Ishikawa (cell line): Measurements from ENCODE around the gene WDR45.
A peak's percentile ranks its signal among the peaks of the same experiment; 100 is the strongest.

ENCODE experiments used
- CEBPB ChIP-seq: IDR thresholded peaks from 2 replicates; pipeline ENCODE4 v1.6.1; 2012
- CREB1 ChIP-seq: IDR thresholded peaks from 2 replicates; pipeline ENCODE4 v1.6.1; 2012; ENCODE audit warnings: low read depth
- EGR1 ChIP-seq: IDR thresholded peaks from 2 replicates; pipeline ENCODE4 v1.6.1; 2012
- EP300 ChIP-seq: IDR thresholded peaks from 2 replicates; pipeline ENCODE4 v1.6.1; 2012; ENCODE audit warnings: borderline replicate concordance
- FOXM1 ChIP-seq: IDR thresholded peaks from 2 replicates; pipeline ENCODE4 v1.6.1; 2012; ENCODE audit warnings: low read depth, borderline replicate concordance
- NFIC ChIP-seq: IDR thresholded peaks from 2 replicates; pipeline ENCODE4 v1.6.1; 2012
- RAD21 ChIP-seq: IDR thresholded peaks from 2 replicates; pipeline ENCODE4 v1.6.1; 2012; ENCODE audit warnings: low read depth
- TAF1 ChIP-seq: IDR thresholded peaks from 2 replicates; pipeline ENCODE4 v1.6.1; 2012; ENCODE audit warnings: low read depth, mild to moderate bottlenecking
- TCF12 ChIP-seq: IDR thresholded peaks from 2 replicates; pipeline ENCODE4 v1.6.1; 2012; ENCODE audit warnings: low read depth
- TEAD4 ChIP-seq: IDR thresholded peaks from 2 replicates; pipeline ENCODE4 v1.6.1; 2012
- YY1 ChIP-seq: IDR thresholded peaks from 2 replicates; pipeline ENCODE4 v1.6.1; 2012; ENCODE audit warnings: low read depth
- ZBTB7A ChIP-seq: IDR thresholded peaks from 2 replicates; pipeline ENCODE4 v1.6.1; 2012; ENCODE audit warnings: low read depth
- TF ChIP-seq, protein P1 (sequence below): IDR thresholded peaks from 2 replicates; pipeline ENCODE4 v1.6.1; 2012
- TF ChIP-seq, protein P2 (sequence below): IDR thresholded peaks from 2 replicates; pipeline ENCODE4 v1.6.1; 2012; ENCODE audit warnings: low read depth, mild to moderate bottlenecking
- TF ChIP-seq, protein P3 (sequence below): IDR thresholded peaks from 2 replicates; pipeline ENCODE4 v1.6.1; 2012

Gene WDR45

DNA sequence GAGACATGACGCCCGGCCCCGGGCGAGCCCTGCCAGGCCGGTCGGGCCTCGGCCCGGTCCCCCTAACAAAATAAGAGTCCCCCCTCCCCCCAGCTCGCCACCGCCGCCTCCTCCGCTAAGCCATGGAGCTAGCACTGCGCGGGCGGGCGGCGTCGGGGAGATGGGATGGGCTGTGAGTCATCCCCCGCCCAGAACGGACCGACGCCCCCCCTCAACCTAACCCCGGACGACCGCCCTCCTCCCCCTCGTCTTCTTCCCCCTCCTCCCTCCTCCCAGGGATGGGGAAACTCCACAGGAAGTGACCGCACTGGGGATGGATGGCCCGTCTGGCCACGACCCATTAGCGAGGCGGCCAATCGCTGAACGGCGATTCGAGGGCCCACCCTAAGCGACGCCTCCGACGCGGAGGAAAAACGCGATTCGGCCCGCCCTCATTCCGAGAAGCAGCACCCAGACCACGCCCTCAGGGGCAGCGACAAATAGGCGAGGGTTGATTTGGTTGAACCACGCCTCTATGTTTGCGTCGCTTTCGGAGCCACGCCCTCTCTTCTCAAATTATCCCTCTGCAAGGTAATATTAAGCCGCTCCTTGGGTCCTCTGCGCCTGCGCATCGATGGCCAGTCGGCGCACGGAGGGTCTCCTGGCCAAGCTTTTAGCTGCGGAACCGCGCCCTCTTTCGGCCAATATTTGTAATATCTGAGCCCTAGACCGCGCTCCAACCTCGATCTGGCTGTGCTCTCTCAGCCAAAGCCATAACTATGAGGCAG, 36.3 kb downstream of the WDR45 start, which contains the start of gene TFE3:
Gene TFE3 (minus strand): TSS at position 138 of the 767 bp plus-strand sequence. CDS start 131 bp downstream, at position 7.
- no peak for TF ChIP-seq FOXM1
- no peak; the same call in 1 of the 2 replicates for TF ChIP-seq CREB1
- peak; percentile 37; the same call in 1 of the 2 replicates for TF ChIP-seq TAF1
- TF ChIP-seq ZBTB7A = no peak
- TF ChIP-seq CEBPB = no peak
- TF ChIP-seq EP300 = 0 out of 2 replicates have a peak, but pooled peaks have one; percentile 10
- TF ChIP-seq, protein P1, sequence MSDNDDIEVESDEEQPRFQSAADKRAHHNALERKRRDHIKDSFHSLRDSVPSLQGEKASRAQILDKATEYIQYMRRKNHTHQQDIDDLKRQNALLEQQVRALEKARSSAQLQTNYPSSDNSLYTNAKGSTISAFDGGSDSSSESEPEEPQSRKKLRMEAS = peak; percentile 25; the same call in 1 of the 2 replicates
- peak; percentile 73 for TF ChIP-seq RAD21
- TF ChIP-seq, protein P2, sequence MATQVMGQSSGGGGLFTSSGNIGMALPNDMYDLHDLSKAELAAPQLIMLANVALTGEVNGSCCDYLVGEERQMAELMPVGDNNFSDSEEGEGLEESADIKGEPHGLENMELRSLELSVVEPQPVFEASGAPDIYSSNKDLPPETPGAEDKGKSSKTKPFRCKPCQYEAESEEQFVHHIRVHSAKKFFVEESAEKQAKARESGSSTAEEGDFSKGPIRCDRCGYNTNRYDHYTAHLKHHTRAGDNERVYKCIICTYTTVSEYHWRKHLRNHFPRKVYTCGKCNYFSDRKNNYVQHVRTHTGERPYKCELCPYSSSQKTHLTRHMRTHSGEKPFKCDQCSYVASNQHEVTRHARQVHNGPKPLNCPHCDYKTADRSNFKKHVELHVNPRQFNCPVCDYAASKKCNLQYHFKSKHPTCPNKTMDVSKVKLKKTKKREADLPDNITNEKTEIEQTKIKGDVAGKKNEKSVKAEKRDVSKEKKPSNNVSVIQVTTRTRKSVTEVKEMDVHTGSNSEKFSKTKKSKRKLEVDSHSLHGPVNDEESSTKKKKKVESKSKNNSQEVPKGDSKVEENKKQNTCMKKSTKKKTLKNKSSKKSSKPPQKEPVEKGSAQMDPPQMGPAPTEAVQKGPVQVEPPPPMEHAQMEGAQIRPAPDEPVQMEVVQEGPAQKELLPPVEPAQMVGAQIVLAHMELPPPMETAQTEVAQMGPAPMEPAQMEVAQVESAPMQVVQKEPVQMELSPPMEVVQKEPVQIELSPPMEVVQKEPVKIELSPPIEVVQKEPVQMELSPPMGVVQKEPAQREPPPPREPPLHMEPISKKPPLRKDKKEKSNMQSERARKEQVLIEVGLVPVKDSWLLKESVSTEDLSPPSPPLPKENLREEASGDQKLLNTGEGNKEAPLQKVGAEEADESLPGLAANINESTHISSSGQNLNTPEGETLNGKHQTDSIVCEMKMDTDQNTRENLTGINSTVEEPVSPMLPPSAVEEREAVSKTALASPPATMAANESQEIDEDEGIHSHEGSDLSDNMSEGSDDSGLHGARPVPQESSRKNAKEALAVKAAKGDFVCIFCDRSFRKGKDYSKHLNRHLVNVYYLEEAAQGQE = no peak
- no peak for TF ChIP-seq NFIC
- TF ChIP-seq TCF12 = no peak
- TF ChIP-seq EGR1 = peak; percentile 55; the same call in 1 of the 2 replicates
- TF ChIP-seq YY1 = no peak
- TF ChIP-seq, protein P3, sequence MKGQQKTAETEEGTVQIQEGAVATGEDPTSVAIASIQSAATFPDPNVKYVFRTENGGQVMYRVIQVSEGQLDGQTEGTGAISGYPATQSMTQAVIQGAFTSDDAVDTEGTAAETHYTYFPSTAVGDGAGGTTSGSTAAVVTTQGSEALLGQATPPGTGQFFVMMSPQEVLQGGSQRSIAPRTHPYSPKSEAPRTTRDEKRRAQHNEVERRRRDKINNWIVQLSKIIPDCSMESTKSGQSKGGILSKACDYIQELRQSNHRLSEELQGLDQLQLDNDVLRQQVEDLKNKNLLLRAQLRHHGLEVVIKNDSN = no peak
- TF ChIP-seq TEAD4 = no peak

DNA sequence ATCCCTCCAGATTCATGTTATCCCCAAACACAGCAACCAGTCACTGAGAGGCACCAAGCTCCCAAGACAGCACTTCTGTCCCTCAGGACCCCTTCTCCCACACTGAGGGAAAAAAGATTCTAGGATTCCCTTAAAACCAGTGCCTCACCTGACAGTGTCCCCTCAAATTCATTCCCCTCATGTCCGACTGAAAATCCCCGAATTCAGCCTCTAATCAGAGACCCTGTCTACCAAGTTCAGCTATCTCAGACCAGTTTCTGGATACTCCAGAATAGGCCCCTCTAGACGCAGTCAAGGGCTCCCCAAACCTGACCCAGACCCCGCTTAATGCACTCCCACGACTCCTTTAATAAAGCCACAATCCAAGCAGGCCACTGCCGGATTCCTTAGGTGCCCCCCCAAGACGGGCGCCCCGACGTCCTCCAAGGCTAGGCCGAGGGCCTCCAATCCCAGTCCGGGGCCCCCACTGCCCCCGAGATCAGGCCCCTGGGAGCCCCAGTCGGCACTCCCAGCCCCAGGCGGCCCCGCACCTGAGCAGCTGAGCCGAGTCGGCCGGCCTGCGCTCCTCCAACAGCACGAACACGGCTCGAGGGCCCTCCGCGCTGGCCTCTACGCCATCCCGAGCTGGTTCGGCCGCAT, 37.0 kb downstream of the WDR45 start:
- TF ChIP-seq CREB1 = no peak
- no peak for TF ChIP-seq EGR1
- TF ChIP-seq FOXM1 = no peak
- TF ChIP-seq, protein P2 = no peak
- TF ChIP-seq YY1 = no peak
- TF ChIP-seq TEAD4 = no peak
- TF ChIP-seq CEBPB = no peak
- TF ChIP-seq, protein P3 = no peak
- no peak for TF ChIP-seq TCF12

DNA sequence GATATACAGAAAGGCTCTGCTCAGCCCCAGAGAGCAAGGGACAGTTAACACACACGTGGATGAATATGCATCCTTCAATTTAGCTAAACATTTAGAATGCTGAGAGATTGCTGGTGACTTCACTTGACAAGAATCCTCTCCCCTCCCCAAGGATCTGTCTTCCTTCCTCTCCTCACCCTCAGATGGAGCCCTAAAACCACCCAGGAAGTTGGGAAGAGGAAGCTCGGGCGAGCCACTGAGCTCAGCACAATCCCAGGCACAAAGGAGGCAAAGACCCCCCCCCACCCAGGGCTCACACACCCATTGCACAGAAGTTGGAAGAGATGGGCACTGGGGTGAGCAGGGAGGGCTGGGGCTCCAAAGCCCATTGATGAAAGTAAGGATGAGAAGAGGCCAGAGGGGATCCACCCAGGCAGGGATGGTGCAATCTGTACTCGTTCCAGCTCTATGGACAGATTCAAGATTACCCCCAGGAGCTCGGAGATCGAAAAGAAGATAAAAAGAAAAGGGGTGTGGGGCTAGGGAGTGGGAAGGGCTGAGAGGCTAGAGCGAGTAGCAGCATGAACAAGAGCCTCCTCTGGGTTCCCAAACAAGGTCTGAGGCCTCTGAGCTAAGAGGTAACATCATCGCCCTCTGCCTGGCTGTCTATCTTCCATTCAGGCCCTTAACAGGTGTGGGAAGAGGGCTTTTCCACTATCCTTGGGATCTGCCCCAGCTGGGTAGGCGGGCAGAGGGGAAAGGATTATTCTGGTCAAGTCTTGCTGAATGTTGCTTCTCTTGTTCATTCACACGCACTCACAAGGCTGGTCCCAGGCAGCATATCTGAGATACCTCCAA, 37.7 kb downstream of the WDR45 start:
- TF ChIP-seq, protein P2 = no peak
- TF ChIP-seq RAD21 (no peak), CREB1 (no peak), TAF1 (no peak), EGR1 (no peak), YY1 (no peak), TEAD4 (no peak), TCF12 (no peak)
- TF ChIP-seq, protein P3 = no peak
